ENCODE results near the gene EPS8L1.
"Not testable (repeated sequence)": the region's sequence is repeated elsewhere in the genome, so short reads cannot be mapped to it uniquely, and the experiment has no call there.

Gene EPS8L1

DNA sequence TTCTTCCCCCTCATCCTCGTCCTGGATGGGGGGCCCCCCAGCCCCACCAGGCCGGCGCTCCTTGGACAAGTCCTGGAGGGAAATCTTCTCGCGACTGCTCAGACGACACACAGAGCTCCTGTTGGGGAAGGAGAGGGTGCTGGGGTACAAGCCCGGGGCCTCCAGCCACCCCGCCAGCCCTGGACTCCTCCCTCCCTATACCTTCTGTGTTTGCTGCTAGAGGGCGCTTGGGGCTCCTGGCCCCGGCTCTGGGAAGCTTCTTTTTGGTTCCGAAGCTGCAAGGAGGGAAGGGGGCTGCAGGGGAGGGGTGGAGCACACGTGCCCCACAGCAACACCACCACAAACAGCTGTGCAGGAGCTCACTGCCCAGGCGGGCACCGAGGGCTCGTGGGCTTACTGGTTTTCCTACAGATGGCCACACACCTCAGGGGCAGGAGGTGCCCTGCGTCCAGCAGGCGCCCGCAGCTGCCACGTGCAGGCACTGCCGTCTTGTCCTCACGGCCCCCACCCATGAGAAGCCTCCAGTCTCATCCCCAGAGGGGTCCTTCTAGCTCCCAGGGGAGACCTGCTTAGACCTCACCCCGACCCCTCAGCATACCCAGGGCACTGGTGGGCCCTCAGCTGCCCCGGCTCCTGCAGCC, 20.5 kb downstream of the EPS8L1 start:
- DNase-seq = no peak

DNA sequence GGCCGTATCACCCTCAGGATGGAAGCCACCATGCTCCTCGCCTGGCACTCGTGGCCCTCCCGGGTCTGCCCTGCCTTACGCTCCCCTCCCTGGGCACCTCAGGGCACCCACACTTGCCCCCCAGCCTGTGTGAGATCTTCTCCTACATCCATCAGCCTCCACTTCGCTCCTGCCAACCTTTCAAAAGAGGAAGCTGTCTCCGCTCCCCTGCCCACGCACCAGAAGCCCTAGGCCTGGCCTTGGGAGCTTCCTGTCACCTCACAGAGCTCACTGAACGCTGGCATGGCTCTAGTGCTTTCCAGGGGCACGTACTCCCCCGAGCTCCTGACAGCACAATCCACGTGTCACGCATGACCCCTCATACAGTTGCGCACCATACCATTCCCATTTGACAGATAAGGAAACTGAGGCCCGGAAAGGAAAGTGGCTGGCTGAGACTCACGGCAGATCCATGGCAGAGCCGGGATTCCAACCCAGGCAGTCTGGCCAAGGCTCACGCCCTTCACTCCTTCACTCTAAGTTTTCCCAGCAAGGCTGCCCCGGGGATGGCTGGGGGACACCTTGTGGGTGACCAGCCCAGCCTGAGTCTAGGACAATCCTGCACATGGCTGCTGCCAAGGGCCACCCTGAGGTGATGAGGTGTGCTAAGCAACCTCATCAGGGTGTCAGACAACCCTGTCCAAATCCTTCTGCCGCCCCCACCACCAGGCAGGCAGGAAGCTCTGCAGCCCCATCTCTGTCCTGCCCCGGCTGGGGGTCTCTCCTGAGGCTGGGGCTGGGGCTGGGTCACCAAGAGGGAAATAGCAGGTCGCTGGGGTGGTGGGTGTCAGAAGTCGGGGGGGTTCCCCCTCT, 22.4 kb downstream of the EPS8L1 start:
- DNase-seq = no peak

DNA sequence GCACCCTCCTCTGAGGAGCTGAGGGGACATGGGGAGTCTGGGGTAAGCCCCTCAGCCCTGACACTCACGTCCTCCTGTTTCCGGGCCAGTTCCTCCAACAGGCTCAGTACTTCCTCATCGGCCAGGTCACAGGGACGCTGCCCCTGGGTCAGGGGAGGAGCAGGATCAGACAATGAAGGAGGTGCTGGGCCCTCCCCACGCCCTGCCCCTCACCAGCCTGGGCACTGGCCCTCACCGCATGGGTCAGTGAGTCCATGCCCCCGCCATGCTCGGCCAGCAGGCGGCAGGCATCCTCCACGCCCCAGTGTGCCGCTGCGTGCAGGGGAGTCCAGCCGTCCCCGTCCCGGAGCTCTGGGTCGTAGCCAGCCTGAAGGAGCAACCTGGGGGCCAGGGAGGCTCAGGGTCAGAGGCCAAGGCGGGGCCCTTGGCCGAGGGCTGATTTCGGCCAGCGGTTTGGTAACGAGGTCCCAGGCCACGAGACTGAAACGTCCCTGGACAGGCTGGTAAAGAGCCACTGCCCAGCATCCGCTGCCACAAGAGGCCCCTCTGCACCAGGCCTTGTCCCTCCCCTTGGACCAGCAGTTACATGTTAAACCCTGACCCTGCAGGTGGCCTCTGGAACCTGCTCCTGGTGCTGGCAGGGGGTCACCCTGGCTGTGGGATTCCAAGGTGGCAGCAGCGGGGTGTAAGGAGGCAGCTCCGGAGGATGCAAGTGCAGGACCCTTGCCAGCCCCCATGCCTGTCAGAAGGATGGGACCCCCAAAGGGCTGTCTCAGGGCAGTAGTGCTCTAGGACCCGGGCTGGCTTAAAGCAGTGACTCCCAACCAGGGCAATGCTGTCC, 23.3 kb downstream of the EPS8L1 start:
- DNase-seq = no peak

DNA sequence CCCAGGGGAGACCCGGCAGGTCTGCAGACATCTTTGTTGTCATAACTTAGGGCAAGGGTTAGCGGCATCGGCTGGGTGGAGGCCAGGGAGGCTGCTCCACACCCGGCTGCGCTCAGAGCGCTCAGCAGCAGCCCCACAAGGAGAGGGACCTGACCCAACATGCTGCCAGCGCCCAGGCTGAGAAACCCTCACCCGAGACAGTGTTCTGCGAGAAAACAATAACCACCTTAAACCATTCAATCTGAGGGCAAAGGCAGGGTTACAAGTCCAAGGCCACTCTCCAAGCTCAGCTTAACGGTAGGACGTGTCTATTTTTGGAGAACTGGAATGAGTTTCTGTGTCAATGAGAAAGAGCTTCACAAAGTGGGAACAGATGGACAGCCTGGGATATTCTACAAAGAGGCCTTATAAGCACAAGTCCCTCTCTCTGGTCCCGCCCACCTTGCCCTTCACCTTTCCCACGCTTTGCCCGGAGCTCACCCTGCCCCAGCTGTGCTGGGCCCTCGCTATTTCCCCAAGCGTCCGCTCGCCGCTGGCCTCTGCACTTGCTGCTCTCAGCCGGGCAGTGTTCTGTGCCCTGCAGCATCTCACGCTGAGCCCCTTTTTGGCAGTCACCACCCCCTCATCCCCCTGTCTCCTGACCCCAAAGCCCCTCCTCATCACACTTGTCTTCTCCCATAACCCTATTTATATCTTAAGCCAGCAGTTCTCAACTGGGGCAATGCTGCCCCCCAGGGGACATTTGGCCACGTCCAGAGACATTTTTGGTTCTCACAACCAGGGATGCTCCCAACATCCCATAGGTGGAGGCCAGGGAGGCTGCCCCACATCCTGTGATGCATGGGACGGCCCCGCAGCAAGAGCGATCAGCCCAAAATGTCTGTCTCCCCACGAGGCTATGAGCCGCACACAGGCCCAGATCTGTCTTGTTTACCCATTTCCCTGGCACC, 24.2 kb downstream of the EPS8L1 start:
- DNase-seq = no peak

DNA sequence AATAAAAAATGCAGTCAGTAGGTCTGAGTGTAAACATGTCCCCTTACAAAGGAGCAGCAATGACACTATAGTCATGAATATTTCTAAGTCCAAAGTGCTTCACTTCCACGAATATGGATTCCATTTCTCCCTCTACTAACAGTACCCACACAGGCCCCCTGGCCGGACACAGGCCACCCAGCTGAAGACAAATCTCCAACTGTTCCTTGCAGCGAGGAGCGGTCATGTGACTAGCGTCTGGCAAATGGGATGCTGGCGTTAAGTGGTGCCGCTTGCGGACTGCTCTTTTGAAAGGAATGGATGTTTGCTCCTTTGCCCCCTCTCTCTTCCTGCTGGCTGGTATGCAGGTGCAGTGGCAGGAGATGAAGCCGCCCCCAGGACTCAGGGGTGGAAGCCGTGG, 25.6 kb downstream of the EPS8L1 start:
- no peak for DNase-seq

DNA sequence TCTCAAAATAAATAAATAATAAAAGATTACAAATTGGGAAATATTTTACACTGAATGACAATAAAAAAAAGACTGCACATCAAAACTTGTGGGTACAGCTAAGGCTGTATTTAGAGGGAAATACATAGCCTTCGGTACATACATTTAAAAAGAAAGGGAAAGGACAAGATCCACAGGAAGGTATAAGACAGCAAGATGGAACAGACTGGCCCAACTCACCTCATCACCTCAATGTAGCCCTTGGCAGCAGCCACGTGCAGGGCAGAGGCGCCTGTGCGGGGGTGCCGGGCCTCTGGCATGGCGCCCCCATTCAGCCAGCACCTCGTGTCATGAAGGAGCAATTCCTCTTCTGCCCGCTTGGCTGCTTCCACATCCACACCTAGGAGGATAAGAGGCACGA, 27.5 kb downstream of the EPS8L1 start:
- no peak for DNase-seq

DNA sequence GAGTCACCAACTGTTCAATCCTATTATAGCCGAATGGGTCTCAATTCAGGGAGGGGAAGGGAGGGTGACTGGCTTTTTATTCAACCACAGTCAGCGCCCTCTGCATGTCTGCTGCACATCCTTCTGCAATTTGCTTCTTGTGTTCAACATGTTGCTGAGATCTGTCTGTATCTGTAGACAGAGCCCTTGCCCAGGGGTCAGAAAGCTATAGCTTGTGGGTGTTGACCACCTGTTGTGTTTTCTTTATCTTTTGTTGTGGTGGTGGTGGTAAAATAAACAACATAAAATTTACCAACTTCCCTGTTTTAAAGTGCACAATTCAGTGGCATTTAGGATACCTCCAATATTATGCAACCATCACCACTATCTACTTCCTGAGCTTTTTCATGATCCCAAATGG, 29.6 kb downstream of the EPS8L1 start:
- no peak for DNase-seq

DNA sequence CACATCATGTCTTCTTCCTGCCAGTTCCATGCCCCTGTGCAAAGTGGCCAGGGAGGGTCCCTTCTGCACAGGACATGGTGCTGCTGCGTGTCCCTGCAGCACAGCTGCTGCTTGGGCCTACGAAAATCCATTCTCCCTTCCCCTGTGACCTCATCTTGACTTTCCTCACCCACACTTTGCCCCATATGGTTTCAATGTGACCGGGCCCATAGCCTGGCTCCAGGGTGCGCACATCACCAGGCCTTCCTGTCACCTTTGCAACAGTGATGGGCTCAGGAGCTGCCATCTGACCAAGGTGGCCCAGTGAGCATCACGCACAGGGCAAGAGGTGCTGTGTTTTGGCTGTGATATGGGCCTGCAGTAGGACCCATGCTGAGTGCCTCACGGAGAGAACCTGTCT, 30.9 kb downstream of the EPS8L1 start:
- no peak for DNase-seq

DNA sequence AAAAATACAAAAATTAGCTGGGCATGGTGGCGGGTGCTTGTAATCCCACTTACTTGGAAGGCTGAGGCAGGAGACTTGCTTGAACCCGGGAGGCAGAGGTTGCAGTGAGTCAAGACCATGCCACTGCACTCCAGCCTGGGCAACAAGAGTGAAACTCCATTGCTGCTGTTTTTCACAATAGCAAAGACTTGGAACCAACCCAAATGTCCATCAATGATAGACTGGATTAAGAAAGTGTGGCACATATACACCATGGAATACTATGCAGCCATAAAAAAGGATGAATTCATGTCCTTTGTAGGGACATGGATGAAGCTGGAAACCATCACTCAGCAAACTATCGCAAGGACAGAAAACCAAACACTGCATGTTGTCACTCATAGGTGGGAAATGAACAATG, 31.6 kb downstream of the EPS8L1 start:
- not testable (repeated sequence) for DNase-seq

DNA sequence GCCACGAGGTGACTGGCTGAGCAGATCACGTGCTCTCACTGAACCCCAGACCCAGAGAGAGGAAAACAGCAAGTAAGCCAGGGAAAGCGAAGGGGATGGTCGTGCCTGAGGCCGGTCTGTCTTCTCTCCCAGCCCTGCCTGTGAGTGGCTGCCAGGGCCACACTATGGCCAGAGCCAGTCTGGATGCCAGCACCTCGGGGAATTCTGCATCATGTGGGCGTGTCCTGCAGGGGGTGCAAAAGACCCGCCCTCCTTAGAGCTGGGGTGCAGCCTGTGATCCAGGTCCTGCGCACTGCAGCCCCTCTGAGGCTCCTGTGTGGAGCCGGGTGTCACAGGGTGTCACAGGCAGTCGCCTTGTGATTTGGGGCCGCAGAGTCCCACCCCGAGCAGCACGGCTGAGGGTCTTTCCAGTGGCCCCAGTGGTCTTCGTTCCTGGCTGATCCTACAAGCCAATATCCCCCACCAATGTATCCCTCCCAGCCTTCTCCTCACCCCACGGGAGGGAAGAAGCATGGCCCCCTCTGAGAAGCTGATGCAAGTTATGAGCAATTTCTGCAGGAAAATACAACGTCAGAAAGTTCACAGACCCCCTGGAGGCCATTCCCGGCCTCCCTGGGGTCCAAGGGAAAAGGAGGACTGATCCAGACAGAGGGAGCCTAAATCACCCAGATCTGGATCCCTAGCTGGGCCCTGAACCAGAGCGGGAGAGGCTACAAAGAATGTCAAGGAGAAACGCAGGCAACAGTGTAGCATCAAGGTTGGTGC, 34.0 kb downstream of the EPS8L1 start:
- DNase-seq = no peak

DNA sequence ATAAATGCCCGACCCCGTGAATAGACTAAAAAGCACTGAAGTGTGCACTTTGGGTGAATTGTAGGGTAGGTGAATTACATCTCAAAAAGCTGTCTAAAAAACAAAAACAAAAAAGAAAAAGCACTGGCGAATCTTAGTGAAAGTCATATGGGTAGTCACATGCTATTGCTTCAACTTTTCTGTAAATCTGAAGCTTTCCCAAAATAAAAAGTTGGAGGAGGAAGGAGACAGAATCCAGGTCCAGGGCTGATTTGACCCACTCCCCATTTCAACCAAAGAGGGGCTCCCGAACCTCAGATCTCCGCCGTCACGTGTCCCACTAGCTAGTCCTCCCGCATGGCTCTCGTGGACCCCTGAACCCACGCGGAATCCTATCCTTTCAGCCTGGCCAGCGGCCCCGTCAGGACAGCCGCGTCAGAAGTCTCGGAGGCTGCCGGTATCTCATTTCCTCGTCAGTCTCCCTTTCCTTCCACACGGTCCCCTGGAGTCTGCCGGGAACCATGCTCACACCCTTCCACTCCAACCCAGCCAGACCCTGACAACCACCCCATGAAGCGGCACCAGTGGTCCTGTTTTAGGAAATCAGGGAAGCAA, 35.7 kb downstream of the EPS8L1 start:
- DNase-seq = no peak

DNA sequence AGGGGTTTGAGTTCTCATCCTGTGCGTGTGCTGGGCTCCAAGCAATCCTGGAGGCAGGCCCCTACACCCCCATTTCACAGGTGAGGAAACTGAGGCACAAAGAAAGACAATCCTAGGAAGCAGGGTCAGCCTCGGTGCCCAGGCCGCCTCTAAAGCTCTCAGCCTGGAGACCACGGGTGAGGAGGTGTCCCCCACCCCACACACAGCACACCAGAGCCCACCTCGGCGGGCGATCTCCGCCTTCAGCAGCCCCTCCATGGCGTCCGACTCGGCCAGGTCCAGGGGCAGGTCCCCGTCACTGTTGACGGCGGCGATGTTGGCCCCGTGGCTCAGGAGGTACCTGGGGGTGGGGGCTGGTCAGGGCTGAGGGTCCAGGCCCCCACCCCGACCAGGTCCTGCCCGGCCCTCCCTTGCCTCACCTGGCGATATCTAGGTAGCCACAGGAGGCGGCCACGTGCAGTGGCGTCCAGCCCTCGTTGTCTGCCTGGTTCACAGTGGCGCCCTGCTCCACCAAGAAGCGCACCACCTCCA, 36.6 kb downstream of the EPS8L1 start:
- no peak for DNase-seq

DNA sequence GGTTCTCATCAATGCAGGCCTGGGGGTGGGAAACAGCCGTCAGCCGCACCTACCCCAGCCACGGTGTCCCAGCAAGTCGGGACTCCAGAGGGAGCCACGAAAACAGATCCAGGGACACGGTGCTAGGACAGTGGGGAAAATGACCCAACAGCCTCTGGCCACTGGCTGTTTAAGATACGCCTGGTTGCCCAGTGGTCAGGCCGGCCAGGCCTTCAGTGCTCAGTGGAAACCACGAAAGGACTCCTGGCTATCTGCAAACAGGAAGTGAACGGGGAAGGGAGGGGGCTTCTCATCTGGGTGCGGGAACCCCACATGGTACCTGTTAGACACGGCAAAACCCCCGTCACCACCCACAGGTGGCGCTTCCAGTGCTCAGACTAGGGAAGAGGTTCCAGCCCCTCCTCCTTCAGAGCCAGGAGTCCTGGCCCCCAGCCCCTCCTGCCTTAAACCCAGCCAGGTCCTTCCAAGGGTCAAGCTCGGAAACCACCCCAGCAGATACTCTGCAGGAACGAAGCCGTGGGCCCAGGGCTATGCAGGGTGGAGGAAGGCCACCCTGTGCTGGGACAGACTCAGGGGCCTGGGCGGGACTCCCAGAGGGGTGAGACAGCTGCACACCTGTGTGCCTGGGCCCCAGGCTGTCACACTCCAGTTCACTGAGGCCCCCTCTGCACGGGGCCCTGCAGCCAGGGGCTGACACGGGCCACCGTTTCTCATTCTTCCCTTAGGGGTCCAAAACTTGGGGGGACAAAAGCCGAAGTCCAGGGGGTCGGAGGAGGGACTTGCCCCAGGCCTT, 37.3 kb downstream of the EPS8L1 start:
- DNase-seq = no peak

DNA sequence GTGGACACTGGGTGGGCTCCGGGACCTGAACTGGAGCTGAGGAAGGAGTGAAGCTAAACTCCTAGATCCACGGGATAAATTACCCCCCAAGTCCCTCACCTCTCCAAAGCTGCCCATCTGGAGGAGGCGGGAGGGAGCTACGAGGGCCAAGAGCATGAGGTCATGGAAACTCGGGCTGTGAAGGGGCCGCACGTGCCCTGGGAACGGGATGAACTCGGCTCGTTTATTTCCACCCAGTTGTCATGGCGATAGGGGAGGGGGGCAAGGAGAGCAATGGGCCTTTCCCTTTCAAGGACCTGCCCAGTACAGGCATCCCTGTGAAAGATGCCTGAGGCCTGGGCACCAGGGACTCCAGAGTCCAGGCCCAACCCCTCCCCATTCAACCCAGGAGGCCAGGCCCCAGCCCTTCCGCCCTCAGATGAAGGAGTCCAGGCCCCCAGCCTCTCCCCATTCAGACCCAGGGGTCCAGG, 37.9 kb downstream of the EPS8L1 start:
- no peak for DNase-seq

DNA sequence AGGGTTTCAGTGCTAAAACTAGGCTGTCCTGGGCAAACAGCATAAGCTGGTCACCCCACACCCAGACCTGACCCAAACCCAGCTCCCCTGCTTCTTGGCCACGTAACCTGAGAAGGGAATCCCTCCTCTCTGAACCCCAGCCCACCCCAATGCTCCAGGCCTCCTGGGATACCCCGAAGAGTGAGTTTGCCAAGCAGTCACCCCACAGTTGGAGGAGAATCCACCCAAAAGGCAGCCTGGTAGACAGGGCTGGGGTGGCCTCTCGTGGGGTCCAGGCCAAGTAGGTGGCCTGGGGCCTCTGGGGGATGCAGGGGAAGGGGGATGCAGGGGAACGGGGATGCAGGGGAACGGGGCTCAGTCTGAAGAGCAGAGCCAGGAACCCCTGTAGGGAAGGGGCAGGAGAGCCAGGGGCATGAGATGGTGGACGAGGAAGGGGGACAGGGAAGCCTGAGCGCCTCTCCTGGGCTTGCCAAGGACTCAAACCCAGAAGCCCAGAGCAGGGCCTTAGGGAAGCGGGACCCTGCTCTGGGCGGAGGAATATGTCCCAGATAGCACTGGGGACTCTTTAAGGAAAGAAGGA, 39.0 kb downstream of the EPS8L1 start:
- DNase-seq = no peak

DNA sequence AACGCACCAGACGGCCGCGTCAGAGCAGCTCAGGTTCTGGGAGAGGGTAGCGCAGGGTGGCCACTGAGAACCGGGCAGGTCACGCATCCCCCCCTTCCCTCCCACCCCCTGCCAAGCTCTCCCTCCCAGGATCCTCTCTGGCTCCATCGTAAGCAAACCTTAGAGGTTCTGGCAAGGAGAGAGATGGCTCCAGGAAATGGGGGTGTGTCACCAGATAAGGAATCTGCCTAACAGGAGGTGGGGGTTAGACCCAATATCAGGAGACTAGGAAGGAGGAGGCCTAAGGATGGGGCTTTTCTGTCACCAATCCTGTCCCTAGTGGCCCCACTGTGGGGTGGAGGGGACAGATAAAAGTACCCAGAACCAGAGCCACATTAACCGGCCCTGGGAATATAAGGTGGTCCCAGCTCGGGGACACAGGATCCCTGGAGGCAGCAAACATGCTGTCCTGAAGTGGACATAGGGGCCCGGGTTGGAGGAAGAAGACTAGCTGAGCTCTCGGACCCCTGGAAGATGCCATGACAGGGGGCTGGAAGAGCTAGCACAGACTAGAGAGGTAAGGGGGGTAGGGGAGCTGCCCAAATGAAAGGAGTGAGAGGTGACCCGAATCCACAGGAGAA, 39.9 kb downstream of the EPS8L1 start:
- peak in 1 of 2 donors; percentile 16 for DNase-seq

DNA sequence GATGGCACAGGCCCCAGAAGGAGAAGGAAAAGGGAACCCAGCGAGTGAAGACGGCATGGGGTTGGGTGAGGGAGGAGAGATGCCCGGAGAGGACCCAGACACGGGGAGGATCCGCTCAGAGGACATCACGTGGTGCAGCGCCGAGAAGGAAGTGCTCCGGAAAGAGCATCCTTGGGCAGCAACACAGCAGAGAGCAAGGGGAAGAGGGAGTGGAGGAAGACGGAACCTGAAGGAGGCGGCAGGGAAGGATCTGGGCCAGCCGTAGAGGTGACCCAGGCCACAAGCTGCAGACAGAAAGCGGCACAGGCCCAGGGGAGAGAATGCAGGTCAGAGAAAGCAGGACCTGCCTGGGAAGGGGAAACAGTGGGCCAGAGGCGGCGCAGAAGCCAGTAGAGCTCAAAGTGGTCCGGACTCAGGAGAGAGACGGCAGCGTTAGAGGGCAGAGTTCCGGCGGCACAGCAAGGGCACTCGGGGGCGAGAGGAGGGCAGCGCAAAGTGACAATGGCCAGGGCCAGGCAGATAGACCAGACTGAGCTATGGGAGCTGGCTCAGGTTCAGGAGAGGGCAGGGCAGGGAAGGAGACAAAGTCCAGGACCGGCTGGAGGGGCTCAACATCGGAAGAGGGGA, 40.7 kb downstream of the EPS8L1 start:
- peak; percentile 62 to 67 for DNase-seq

DNA sequence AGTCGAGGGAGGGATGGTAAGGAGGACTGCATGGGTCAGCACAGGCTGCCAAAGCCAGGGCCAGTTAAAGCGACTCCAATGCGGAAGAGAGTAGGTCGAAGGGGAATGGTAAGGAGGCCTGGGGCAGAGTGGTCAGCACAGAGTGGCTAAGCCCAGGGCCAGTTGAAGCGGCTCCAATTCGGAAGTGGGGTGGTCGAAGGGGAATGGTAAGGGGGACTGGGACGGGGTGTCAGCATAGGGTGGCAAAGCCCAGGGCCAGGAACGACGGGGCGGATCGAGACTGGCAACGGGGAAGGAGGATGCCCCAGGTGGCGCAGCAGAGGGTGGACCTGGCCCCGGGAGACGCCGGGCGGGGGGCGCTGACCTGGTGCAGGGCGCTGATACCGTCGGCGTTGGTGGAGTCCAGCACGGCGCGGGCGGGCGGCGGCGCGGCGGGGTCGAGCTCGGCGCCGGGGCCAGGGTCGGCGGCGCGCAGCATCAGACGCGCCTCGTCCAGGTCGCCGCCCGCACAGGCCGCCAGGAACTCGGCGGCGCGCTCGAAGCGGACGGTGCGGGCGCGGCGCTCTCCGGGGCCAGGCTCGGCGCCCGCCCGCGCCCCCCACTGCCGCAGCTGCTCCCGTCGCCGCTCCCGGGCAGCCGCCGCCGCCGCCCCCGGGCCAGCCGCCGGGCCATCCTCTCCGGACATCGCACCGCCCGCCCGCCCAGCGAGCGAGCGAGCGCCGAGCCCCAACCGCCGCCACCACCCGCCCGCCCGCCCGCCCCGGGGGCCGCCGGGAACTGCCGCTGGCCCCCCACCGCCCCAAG, 41.4 kb downstream of the EPS8L1 start, which contains the start of gene PPP1R12C:
PPP1R12C (minus strand) TSS at position 779 of the 804 bp plus-strand sequence; CDS start at position 685, 94 bp downstream.
- peak in 1 of 2 donors; percentile 14 for DNase-seq

Measured in CD4-positive, alpha-beta T cell treated with Interleukin-4 for 1 hour (primary cell).